ENCODE measurements around the gene ADTRP.

The ADTRP gene

DNA sequence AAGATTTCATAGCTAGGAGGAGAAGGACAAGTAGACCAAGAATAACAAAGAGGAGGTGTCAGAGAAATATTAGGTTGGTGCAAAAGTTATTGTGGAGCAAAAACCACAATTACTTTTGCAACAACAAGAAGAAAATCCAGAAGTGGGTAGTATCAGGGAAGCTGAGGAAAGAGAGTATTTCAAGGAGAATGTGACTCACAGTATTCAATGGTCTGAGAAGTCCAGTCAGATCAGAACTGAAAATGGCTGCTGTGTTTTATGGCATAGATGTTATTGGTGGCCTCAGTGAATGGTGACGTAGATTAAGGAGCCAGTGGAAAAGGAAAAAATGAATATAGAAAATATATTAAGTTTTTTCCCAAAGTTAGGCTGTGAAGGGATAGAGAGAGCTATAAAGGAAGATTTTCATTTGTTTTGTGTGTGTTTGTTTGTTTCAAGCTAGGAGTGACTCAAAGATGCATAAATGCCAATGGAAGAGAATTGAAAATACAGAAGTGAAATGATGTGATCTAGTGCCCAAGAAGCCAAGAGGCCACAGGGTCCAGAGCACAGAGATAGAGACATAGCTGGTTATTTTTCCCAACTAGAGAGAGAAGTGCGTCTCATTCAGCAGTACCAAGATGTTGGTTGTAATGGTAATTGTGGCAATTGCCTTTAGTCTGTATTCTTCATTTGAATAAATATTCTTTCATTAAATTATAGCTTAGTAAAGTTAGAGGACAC, 112.8 kb downstream of the ADTRP start:
- Mint-ChIP-seq H3K27ac (no peak overlapping the region), H3K4me1 (ENCODE audit: low read depth) (no peaks in the 10 kb centered on the region)

More for the DNA sequence above, 112.8 kb downstream of the ADTRP start:
- no peak for DNase-seq (ENCODE audit: low spot score)
- Mint-ChIP-seq H3K27me3 (ENCODE audit: low read depth) (no peaks in the 10 kb centered on the region), H3K36me3 (ENCODE audit: low read depth) (no peaks in the 10 kb centered on the region), H3K9me3 (no peaks in the 10 kb centered on the region), H3K4me3 (no peak overlapping the region)
